Measurements from ENCODE around the gene UEVLD. TPM values are rescaled to one million over a fixed set of nuclear protein-coding genes. Genes with fewer than 3 reads are reported as not detected.

The UEVLD gene
- total RNA-seq, 1 experiment from 2014 or later = 26.7 TPM

GRCh38 chr11:18548001-18548400 is 40.5 kb downstream of the UEVLD start:
- CTCF ChIA-PET = no interaction called here
- no peaks in the 10 kb centered on the region for H3K9me3 ChIP-seq (ENCODE audit: control insufficient read depth, insufficient read depth, low read depth, low read length)
- POLR2A ChIA-PET = no interaction called here
- intact Hi-C loops (cut with micrococcal nuclease; ENCODE audit: unreplicated experiment) = loop anchor here (10.0 kb wide), 1 partner anchor 187 kb away; no protein-coding TSS in a partner anchor
- H3K27ac ChIP-seq (ENCODE audit: low read length) = no peak overlapping the region
- in situ Hi-C loops (cut with HindIII; ENCODE audit: low pct_unique_long_range_greater_than_20kb, low sequenced_read_pairs) = no loop called here
- ATAC-seq (no peak), DNase-seq (ENCODE audit: low read depth, low spot score) (no peak)
- H3K36me3 ChIP-seq (ENCODE audit: control insufficient read depth, insufficient read depth, low read length) = peaks cover 7% of the 10 kb centered on the region
- no TSS peak for BruUV-seq (replicated peaks)
- H3K27me3 ChIP-seq (ENCODE audit: control insufficient read depth, insufficient read depth, low read length) = no peaks in the 10 kb centered on the region
- no peaks in the 10 kb centered on the region for H3K4me1 ChIP-seq (ENCODE audit: control insufficient read depth, insufficient read depth, low read length)
- no peak for TF ChIP-seq TCF7L2 (IDR thresholded peaks at IDR 0.05; ENCODE audit: low read depth, low read length)
- no peak for TF ChIP-seq CTCF (IDR thresholded peaks at IDR 0.05)
- TF ChIP-seq, protein P1, sequence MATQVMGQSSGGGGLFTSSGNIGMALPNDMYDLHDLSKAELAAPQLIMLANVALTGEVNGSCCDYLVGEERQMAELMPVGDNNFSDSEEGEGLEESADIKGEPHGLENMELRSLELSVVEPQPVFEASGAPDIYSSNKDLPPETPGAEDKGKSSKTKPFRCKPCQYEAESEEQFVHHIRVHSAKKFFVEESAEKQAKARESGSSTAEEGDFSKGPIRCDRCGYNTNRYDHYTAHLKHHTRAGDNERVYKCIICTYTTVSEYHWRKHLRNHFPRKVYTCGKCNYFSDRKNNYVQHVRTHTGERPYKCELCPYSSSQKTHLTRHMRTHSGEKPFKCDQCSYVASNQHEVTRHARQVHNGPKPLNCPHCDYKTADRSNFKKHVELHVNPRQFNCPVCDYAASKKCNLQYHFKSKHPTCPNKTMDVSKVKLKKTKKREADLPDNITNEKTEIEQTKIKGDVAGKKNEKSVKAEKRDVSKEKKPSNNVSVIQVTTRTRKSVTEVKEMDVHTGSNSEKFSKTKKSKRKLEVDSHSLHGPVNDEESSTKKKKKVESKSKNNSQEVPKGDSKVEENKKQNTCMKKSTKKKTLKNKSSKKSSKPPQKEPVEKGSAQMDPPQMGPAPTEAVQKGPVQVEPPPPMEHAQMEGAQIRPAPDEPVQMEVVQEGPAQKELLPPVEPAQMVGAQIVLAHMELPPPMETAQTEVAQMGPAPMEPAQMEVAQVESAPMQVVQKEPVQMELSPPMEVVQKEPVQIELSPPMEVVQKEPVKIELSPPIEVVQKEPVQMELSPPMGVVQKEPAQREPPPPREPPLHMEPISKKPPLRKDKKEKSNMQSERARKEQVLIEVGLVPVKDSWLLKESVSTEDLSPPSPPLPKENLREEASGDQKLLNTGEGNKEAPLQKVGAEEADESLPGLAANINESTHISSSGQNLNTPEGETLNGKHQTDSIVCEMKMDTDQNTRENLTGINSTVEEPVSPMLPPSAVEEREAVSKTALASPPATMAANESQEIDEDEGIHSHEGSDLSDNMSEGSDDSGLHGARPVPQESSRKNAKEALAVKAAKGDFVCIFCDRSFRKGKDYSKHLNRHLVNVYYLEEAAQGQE (IDR thresholded peaks at IDR 0.05; ENCODE audit: insufficient read depth in 1 of 2, low read depth in 2 of 2, low read length in 1 of 2) = no peak
- TF ChIP-seq SIN3A (IDR thresholded peaks at IDR 0.05; ENCODE audit: borderline replicate concordance, insufficient read depth, low read depth, low read length) = no peak
- TF ChIP-seq POLR2AphosphoS5 (IDR thresholded peaks at IDR 0.05; ENCODE audit: low read depth, low read length) = no peak
- no peak overlapping the region for H3K4me3 ChIP-seq (ENCODE audit: low read depth in 2 of 2, low read length in 2 of 2)

DNA sequence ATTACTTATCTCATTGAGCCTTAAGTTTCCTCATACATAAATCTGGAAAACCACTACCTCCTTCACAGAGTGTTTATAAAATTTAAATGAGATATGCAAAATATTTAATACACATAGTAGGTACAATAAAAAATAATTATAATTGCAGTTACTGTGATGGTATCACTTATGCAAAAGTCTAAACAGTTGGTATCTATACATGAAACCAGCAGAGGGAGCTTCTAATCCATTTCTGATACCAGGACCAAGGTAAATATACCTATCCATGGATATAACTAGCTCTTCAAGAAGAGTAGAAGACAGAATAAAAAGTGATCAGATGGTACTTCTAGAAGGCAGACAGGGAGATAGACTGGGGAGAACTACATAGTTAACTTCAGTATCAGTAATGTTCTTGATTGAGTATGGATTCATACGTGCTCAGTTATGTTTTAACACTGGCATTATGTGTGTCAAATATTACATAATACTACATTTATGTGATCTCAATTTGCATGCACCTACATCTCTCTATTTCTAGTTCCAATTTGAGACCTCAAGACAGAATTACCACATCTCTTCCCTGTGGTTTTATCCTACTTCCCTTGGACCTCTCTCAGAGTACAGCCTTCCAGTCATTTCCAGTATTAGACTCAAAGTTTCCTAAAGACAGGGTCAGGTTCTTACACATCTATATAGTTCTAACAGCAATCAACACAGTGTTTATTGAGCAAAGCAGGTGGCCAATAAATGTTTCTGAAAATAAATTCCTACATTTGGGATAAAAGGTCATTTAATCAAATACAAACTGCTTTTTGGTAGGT is 48.1 kb downstream of the UEVLD start:
- DNase-seq (ENCODE audit: low read depth, low spot score) (peak; percentile 10), ATAC-seq (peak; percentile 88)
- Histone ChIP-seq H3K9me3 (ENCODE audit: control insufficient read depth, insufficient read depth, low read depth, low read length) (no peaks in the 10 kb centered on the region), H3K27me3 (ENCODE audit: control insufficient read depth, insufficient read depth, low read length) (no peaks in the 10 kb centered on the region), H3K36me3 (ENCODE audit: control insufficient read depth, insufficient read depth, low read length) (peaks cover 5% of the 10 kb centered on the region; the same call in 1 of the 2 replicates), H3K4me1 (ENCODE audit: control insufficient read depth, insufficient read depth, low read length) (no peaks in the 10 kb centered on the region), H3K4me3 (ENCODE audit: low read depth in 2 of 2, low read length in 2 of 2) (no peak overlapping the region), H3K27ac (ENCODE audit: low read length) (no peak overlapping the region)
- CTCF ChIA-PET = interaction anchor here (0.6 to 1.8 kb wide), 4 partner anchors 39 to 224 kb away, joined by 3 to 6 read pairs (median 6); no protein-coding TSS in a partner anchor
- POLR2A ChIA-PET = interaction anchor here (0.6 kb wide), 1 partner anchor 288 kb away, joined by 3 read pairs; no protein-coding TSS in a partner anchor
- no TSS peak for BruUV-seq (replicated peaks)
- in situ Hi-C loops (cut with HindIII; ENCODE audit: low pct_unique_long_range_greater_than_20kb, low sequenced_read_pairs) (no loop called here), intact Hi-C loops (cut with micrococcal nuclease; ENCODE audit: unreplicated experiment) (loop anchor here (10.0 kb wide), 1 partner anchor 194 kb away; no protein-coding TSS in a partner anchor)
- no peak for TF ChIP-seq SIN3A (IDR thresholded peaks at IDR 0.05; ENCODE audit: borderline replicate concordance, insufficient read depth, low read depth, low read length)
- TF ChIP-seq, protein P1 (IDR thresholded peaks at IDR 0.05; ENCODE audit: insufficient read depth in 1 of 2, low read depth in 2 of 2, low read length in 1 of 2) = no peak
- TF ChIP-seq POLR2AphosphoS5 (IDR thresholded peaks at IDR 0.05; ENCODE audit: low read depth, low read length) = no peak
- no peak for TF ChIP-seq TCF7L2 (IDR thresholded peaks at IDR 0.05; ENCODE audit: low read depth, low read length)
- peak; percentile 58; the same call in 1 of the 2 replicates for TF ChIP-seq CTCF (IDR thresholded peaks at IDR 0.05)

Measured in Panc1 (cell line).